Stimulated activated CD4-positive, alpha-beta T cell treated with anti-CD3 and anti-CD28 coated beads, Interleukin-15, amount 100 ng/mL, for 24 hours (primary cell): ENCODE data around the gene B3GALNT2.
"Not testable (repeated sequence)": the region's sequence is repeated elsewhere in the genome, so short reads cannot be mapped to it uniquely, and the experiment has no call there.

ENCODE experiments used
- DNase-seq: peaks from one replicate; pipeline ENCODE4 v3.0.0-alpha.2; 2020

The B3GALNT2 gene

GRCh38 chr1:235503403-235504121 lies 690 bp downstream of the B3GALNT2 start:
- DNase-seq = peak; percentile 51

DNA sequence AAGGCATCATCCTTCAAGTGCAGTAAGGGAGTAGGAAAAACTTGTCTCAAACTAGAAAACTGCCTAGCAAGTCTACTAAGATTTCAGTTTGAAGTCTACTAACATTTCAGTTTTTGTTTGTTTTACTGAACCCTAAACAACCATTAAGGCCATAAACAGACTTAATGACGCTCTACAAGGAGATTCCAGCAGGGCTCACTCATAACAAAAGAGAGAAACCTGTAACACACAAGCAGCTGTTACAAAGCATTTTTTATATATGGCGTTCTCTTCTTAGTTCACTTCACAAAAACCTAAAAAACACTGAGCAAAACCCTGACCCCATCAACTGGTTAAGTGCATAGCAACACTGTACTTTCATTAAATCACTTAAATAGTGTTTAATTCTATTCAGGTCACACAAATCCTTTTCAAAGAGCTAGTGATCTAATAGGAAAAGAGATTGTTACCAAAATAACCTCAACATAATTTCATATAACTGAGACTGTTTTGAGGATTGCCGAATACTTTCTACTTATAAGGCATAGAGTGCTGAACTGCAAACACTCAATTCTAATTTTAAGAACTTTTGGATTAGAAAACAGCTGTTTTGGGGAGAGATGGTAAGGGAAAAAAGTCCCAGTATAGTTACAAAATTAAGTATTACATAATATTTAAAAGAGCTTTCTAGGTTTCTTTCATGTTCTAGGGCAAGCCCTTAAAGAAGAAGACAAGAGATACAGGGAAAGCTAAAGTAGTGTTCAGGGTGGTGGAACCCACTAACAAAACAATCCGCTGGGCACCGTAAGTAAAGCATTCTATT lies 1.4 kb downstream of the B3GALNT2 start:
- DNase-seq = no peak

DNA sequence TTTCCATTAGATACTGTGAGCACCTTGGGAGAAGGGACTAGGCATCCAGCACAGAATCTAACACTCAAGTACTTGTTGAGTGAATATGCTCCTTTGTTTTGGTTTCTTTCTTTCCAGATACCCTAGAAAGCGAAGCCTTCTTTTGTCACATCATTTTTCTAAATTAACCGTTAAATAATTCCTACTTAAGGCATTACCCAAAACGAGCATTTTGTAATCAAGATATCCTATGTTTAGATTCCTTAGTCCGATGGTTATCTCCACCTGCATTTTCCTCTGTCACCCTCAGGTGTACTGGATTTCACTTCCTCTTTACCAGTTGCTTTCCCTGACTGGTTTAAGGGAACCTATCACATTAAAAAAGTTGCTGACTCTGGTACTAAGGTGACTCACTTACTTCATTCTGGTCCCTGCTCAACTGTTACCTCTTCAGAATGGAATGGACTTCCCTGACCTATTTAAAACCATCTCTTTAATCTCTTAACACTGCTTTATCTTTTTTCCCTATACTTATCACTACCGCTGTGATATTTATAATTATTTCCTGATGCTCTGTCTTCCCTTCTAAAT lies 3.2 kb downstream of the B3GALNT2 start:
- no peak for DNase-seq

- DNase-seq = no peak
These were observed 8.7 kb downstream of the B3GALNT2 start for GRCh38 chr1:235495551-235495950.

GRCh38 chr1:235495030-235495429 lies 9.2 kb downstream of the B3GALNT2 start:
- DNase-seq = no peak

DNA sequence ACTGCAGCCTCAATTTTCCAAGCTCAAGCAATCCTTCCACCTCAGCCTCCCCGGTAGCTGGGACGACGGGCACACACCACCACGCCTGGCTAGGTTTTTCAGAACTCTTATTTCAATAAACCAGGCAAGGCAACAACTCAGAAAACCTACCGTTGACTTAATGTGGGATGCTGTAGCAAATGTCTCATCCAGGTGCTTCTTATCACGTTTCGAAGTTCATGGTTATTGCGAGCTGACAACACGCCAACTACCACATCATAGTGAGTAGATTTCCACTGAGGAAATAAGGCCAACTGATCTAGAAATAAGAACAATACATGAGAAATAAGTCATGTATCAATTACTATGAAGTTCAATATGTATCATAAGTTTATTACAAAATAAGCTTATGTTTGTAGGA lies 9.7 kb downstream of the B3GALNT2 start:
- no peak for DNase-seq

- no peak for DNase-seq
These were observed 12.6 kb downstream of the B3GALNT2 start for GRCh38 chr1:235491644-235492043.

DNA sequence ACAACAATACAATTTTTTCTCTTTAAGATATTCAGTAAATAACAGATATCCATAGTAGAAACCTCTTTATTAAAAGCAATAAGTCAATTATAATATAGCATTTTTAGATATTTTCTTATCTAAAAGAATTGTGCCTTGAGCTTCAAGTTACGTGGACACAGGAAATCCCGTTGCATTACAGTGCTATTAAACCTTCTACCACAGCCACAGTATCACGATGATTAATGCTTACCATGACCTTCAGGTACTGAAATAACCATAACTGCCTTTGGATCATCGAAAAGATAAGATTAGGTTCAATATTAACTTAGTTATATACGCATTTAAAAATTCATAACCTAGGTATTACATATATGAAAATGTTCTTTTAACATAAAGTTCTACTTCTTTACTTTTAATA lies 17.9 kb downstream of the B3GALNT2 start:
- DNase-seq = no peak

- no peak for DNase-seq
These were observed 18.7 kb downstream of the B3GALNT2 start for GRCh38 chr1:235485558-235485957.

DNA sequence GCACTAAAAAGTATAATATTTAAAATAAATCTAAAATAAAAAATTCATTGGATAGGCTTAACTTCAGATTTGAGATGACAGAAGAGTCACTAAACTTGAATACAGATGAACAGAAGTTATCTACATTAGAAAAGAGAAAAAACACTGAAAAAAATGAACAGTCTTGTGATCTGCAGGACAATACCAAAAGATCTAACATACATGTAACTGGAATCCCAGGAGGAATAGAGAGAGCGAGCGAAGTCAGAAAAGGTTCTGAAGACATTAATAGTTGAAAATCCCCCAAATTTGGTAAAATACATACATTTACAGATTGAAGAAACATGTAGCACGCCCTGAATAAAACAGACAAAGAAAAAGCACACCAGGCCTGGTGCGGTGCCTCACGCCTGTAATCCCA lies 21.2 kb downstream of the B3GALNT2 start:
- DNase-seq = no peak

GRCh38 chr1:235473806-235474205 lies 30.4 kb downstream of the B3GALNT2 start:
- DNase-seq = no peak

DNA sequence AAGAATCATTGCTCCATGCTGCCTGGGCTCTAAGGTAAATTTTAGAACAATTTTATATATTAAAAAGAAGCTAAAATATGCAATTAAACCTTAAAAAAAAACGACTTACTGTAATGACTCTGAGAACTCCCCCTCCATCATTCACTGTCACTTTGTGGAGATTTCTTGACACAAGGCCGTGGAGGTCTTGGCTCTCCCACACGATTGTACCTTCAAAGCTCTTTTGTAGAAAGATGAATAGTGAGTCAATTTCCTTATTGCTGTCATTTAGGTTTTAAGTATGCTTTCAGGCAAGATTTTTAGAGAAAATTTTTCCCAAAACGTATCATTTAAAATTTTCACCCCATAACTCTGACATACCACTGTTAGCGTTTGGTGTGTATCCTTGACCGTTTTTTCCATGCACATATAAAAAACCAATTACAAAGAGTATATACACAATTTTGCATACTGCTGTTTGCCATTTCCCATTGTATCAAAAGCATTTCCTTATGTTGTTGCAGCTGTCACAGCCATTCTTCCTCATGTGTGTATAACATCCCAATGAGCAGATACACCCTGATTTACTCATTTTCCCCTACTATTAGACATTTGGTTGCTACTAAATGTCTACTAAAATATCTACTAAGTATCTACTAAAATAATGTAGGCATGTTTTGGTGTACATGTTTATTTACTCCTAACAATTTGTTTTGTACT lies 33.4 kb downstream of the B3GALNT2 start:
- DNase-seq = no peak

- not testable (repeated sequence) for DNase-seq
These were observed 34.4 kb downstream of the B3GALNT2 start for GRCh38 chr1:235469897-235470296.

- DNase-seq = no peak
These were observed 35.3 kb downstream of the B3GALNT2 start for GRCh38 chr1:235468970-235469369.

DNA sequence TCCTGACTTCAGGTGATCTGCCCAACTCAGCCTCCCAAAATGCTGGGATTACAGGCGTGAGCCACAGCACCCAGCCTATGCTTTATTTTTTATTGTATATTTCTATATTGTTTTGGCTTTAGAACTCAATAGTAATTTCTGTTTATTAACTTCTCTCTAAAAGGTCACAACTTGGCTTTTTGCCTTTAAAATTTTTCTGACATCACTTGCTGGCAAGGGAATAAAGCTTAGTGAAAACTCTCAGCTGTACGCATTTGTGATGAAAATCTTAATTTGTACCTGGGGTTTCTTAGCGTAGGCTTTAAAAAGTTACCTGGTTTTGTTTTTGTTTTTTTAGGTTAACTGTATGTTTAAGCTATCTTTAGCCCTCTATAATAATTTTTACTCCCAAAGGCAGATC lies 36.2 kb downstream of the B3GALNT2 start:
- DNase-seq = no peak

- DNase-seq = no peak
These were observed 39.2 kb downstream of the B3GALNT2 start for GRCh38 chr1:235465066-235465465.

- not testable (repeated sequence) for DNase-seq
These were observed 41.4 kb downstream of the B3GALNT2 start for GRCh38 chr1:235462832-235463231.

DNA sequence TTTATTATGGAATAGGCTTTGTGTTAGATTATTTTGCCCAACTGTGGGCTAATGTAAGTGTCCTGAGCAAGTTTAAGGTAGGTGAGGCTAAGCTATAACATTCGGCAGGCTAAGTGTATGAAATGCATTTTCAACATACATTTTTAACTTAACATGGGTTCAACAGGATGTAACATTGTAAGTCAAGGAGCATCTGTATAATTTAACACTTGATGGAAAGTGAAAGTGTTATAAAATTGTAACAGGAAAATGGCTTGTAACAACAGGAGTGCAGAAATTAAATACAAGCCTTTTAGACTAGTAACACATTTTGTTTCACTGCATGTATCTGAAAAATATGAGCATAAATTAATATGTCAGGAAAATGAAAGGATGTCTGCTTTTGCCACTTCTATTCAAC lies 42.3 kb downstream of the B3GALNT2 start:
- no peak for DNase-seq

DNA sequence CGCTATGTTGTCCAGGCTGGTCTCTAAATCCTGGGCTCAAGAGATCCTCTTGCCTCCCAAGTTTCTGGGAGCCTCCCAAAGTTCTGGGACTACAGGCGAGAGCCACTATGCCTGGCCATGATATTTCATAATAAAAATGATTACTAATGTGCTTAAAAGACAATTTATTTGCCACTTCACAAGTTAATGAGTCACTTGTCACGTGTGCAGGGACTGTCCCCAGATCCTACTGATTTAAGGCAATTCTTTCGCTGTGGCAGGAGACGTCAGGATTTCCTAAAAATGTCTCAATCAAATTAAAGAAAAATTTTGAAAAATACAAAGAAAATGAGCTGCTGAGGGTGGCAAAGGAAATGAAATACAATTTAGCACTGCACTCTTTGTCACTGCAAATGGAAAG lies 43.5 kb downstream of the B3GALNT2 start:
- no peak for DNase-seq

- DNase-seq = not testable (repeated sequence)
These were observed 46.4 kb downstream of the B3GALNT2 start for GRCh38 chr1:235457856-235458255.

GRCh38 chr1:235455823-235456222 lies 48.4 kb downstream of the B3GALNT2 start:
- DNase-seq = no peak

DNA sequence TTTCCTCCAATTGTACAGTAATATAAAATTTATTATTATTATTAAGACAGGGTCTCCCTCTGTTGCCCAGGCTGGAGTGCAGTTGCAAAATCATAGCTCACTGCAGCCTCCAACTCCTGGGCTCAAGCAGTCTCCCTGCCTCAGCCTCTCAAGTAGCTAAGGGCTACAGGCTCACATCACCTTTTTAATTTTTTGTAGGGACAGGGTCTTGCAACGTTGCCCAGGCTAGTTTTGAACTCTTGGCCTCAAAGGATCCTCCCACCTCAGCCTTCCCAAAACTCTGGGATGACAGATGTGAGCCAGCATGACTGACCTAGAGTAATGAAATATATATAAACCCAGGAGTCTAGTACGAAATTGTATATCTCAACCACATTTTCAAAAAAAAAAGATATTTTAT lies 49.2 kb downstream of the B3GALNT2 start:
- DNase-seq = no peak

DNA sequence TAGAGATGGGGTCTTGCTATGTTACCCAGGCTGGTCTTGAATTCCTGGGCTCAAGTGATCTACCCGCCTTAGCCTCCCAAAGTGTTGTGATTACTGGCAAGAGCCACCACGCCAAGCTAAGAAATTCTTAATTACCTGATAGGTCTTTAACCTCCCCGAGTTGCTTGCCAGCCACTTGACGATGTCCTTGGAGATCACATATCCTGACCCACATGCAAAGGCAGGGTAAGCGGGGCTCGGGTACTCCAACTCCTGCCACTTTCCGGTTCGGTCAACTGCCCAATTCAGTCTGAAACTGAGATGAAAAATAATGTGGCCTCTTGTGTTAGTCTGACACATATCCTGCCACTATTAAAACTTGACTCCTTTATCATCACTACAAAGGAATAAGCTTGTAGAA lies 50.2 kb downstream of the B3GALNT2 start:
- DNase-seq = no peak
